ENCODE data around the gene NLK. TPM values are rescaled to one million over a fixed set of nuclear protein-coding genes. Genes with fewer than 3 reads are reported as not detected.

The NLK gene
- total RNA-seq, 1 experiment from 2014 or later, result 40.3 TPM

GRCh38 chr17:28042721-28043291, 329 bp downstream of the NLK start:
- H3K36me3 Mint-ChIP-seq, result peaks cover 12% of the 10 kb centered on the region; the same call in 1 of the 2 replicates
- H3K27me3 Mint-ChIP-seq (ENCODE audit: low read depth), result no peaks in the 10 kb centered on the region; the same call in 1 of the 2 replicates
- ATAC-seq (no peak), DNase-seq (ENCODE audit: low spot score) (no peak)
- no peak for TF ChIP-seq GTF2I (CRISPR knock-in tag; conservative IDR thresholded peaks at IDR 0.05)
- no peak for TF ChIP-seq ATF1 (CRISPR knock-in tag; IDR thresholded peaks at IDR 0.05)
- TF ChIP-seq PRDM15 (CRISPR knock-in tag; IDR thresholded peaks at IDR 0.05), result no peak
- TF ChIP-seq AFF4 (CRISPR knock-in tag; IDR thresholded peaks at IDR 0.05; ENCODE audit: borderline replicate concordance), result no peak
- TF ChIP-seq, protein P1, sequence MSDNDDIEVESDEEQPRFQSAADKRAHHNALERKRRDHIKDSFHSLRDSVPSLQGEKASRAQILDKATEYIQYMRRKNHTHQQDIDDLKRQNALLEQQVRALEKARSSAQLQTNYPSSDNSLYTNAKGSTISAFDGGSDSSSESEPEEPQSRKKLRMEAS (CRISPR knock-in tag; IDR thresholded peaks at IDR 0.05), result no peak
- no peak for TF ChIP-seq NFATC4 (CRISPR knock-in tag; IDR thresholded peaks at IDR 0.05)
- TF ChIP-seq FOXP1 (CRISPR knock-in tag; IDR thresholded peaks at IDR 0.05; ENCODE audit: borderline replicate concordance), result no peak
- TF ChIP-seq, protein P2, sequence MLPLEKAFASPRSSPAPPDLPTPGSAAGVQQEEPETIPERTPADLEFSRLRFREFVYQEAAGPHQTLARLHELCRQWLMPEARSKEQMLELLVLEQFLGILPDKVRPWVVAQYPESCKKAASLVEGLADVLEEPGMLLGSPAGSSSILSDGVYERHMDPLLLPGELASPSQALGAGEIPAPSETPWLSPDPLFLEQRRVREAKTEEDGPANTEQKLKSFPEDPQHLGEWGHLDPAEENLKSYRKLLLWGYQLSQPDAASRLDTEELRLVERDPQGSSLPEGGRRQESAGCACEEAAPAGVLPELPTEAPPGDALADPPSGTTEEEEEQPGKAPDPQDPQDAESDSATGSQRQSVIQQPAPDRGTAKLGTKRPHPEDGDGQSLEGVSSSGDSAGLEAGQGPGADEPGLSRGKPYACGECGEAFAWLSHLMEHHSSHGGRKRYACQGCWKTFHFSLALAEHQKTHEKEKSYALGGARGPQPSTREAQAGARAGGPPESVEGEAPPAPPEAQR (CRISPR knock-in tag; IDR thresholded peaks at IDR 0.05), result no peak
- no peak for TF ChIP-seq ATF2 (CRISPR knock-in tag; IDR thresholded peaks at IDR 0.05; ENCODE audit: borderline replicate concordance, low read depth)
- no peak for TF ChIP-seq ZNF671 (CRISPR knock-in tag; IDR thresholded peaks at IDR 0.05)
- H3K4me1 Mint-ChIP-seq, result peaks cover 54% of the 10 kb centered on the region
- 0 out of 2 replicates have a peak, but pooled peaks cover 3% of the 10 kb centered on the region for H3K9me3 Mint-ChIP-seq
- CTCF ChIA-PET, result interaction anchor here (0.9 to 1.2 kb wide), 2 partner anchors 149 to 208 kb away, joined by 4 read pairs; partner anchors contain the start of gene LYRM9
- POLR2A ChIA-PET, result no interaction called here
- H3K4me3 Mint-ChIP-seq, result peak overlapping the region; percentile 86
- no peak overlapping the region for H3K27ac Mint-ChIP-seq

DNA sequence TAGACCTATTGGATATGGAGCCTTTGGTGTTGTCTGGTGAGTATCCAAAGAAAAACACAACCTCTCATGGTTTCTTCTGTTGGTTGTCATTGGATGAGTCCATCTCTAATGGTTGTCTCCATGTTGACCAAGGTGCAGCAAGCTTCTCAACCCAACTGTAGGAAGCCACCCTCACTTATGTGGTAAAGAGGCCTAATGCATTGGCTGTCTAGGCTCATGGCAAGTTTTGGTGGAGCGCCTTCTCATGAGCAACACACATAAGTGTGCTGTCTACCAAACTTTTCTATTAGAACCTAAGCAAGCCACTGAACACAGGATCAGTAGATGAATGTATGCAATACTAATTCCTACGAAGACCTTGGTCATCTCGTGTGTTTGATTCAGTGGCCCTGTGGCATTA, 819 bp downstream of the NLK start:
- no peak for ATAC-seq
- Mint-ChIP-seq H3K9me3 (0 out of 2 replicates have a peak, but pooled peaks cover 3% of the 10 kb centered on the region), H3K4me1 (peaks cover 59% of the 10 kb centered on the region), H3K27ac (no peak overlapping the region), H3K27me3 (ENCODE audit: low read depth) (no peaks in the 10 kb centered on the region; the same call in 1 of the 2 replicates), H3K4me3 (peak overlapping the region; percentile 86), H3K36me3 (peaks cover 12% of the 10 kb centered on the region; the same call in 1 of the 2 replicates)
- POLR2A ChIA-PET, result no interaction called here
- no peak for DNase-seq (ENCODE audit: low spot score)
- CTCF ChIA-PET, result interaction anchor here (0.9 to 1.2 kb wide), 2 partner anchors 149 to 208 kb away, joined by 4 read pairs; partner anchors contain the start of gene LYRM9
- TF ChIP-seq, protein P3, sequence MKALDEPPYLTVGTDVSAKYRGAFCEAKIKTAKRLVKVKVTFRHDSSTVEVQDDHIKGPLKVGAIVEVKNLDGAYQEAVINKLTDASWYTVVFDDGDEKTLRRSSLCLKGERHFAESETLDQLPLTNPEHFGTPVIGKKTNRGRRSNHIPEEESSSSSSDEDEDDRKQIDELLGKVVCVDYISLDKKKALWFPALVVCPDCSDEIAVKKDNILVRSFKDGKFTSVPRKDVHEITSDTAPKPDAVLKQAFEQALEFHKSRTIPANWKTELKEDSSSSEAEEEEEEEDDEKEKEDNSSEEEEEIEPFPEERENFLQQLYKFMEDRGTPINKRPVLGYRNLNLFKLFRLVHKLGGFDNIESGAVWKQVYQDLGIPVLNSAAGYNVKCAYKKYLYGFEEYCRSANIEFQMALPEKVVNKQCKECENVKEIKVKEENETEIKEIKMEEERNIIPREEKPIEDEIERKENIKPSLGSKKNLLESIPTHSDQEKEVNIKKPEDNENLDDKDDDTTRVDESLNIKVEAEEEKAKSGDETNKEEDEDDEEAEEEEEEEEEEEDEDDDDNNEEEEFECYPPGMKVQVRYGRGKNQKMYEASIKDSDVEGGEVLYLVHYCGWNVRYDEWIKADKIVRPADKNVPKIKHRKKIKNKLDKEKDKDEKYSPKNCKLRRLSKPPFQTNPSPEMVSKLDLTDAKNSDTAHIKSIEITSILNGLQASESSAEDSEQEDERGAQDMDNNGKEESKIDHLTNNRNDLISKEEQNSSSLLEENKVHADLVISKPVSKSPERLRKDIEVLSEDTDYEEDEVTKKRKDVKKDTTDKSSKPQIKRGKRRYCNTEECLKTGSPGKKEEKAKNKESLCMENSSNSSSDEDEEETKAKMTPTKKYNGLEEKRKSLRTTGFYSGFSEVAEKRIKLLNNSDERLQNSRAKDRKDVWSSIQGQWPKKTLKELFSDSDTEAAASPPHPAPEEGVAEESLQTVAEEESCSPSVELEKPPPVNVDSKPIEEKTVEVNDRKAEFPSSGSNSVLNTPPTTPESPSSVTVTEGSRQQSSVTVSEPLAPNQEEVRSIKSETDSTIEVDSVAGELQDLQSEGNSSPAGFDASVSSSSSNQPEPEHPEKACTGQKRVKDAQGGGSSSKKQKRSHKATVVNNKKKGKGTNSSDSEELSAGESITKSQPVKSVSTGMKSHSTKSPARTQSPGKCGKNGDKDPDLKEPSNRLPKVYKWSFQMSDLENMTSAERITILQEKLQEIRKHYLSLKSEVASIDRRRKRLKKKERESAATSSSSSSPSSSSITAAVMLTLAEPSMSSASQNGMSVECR (CRISPR knock-in tag; IDR thresholded peaks at IDR 0.05; ENCODE audit: borderline replicate concordance), result no peak
- TF ChIP-seq ETV6 (CRISPR knock-in tag; IDR thresholded peaks at IDR 0.05), result no peak
- no peak for TF ChIP-seq GRHL2 (CRISPR knock-in tag; IDR thresholded peaks at IDR 0.05; ENCODE audit: insufficient replicate concordance, severe bottlenecking)
- no peak for TF ChIP-seq AFF4 (CRISPR knock-in tag; IDR thresholded peaks at IDR 0.05; ENCODE audit: borderline replicate concordance)
- no peak for TF ChIP-seq SMAD4 (CRISPR knock-in tag; IDR thresholded peaks at IDR 0.05)
